SK-N-SH treated with all-trans-retinoic acid at 6 μM for 48 hours (cell line): ENCODE data around the gene PPME1.

Source experiments
- ATAC-seq: fragments of 200-7000 bp; cut with Tn5 transposase; 3 replicates; pipeline ENCODE4 v1.9.1; 2020; ENCODE audit warnings: mild to moderate bottlenecking, moderate library complexity
- ARNTL ChIP-seq: fragments of 450-650 bp; formaldehyde crosslinking; IDR thresholded peaks from 2 replicates; pipeline ENCODE4 v1.5.0; 2020; ENCODE audit warnings: low read depth, mild to moderate bottlenecking, moderate library complexity, borderline replicate concordance
- BACH2 ChIP-seq: fragments of 250-450 bp; sonication (Bioruptor Pico); IDR thresholded peaks from 2 replicates; pipeline ENCODE4 v1.9.0; 2021; ENCODE audit warnings: mild to moderate bottlenecking, borderline replicate concordance
- CSDC2 ChIP-seq: fragments of 250-450 bp; sonication (Bioruptor Pico); IDR thresholded peaks from 2 replicates; pipeline ENCODE4 v1.5.0; 2020; ENCODE audit warnings: mild to moderate bottlenecking, moderate library complexity
- ESRRG ChIP-seq: fragments of 250-450 bp; sonication (Bioruptor Pico); IDR thresholded peaks from 2 replicates; pipeline ENCODE4 v1.6.1; 2021; ENCODE audit warnings: mild to moderate bottlenecking
- GLIS3 ChIP-seq: fragments of 250-450 bp; sonication (Bioruptor Pico); IDR thresholded peaks from 2 replicates; pipeline ENCODE4 v1.5.0; 2020; ENCODE audit warnings: mild to moderate bottlenecking, moderate library complexity
- ISL1 ChIP-seq: fragments of 250-450 bp; sonication (Bioruptor Pico); IDR thresholded peaks from 2 replicates; pipeline ENCODE4 v2.1.2; 2022; ENCODE audit warnings: mild to moderate bottlenecking, moderate library complexity
- OSR1 ChIP-seq: fragments of 250-450 bp; sonication (Bioruptor Pico); IDR thresholded peaks from 2 replicates; pipeline ENCODE4 v1.8.0; 2022; ENCODE audit warnings: moderate library complexity, mild to moderate bottlenecking, inconsistent platforms
- PPARA ChIP-seq: fragments of 250-450 bp; sonication (Bioruptor Pico); IDR thresholded peaks from 2 replicates; pipeline ENCODE4 v1.5.0; 2020; ENCODE audit warnings: mild to moderate bottlenecking, borderline replicate concordance
- RARB ChIP-seq: fragments of 250-450 bp; sonication (Bioruptor Pico); IDR thresholded peaks from 2 replicates; pipeline ENCODE4 v1.8.0; 2021; ENCODE audit warnings: mild to moderate bottlenecking, moderate library complexity
- SNAI2 ChIP-seq: fragments of 250-450 bp; sonication (Bioruptor Pico); IDR thresholded peaks from 2 replicates; pipeline ENCODE4 v1.5.0; 2020; ENCODE audit warnings: mild to moderate bottlenecking, moderate library complexity
- TCF4 ChIP-seq: fragments of 250-450 bp; sonication (Bioruptor Pico); IDR thresholded peaks from 2 replicates; pipeline ENCODE4 v1.8.0; 2021; ENCODE audit warnings: mild to moderate bottlenecking, moderate library complexity, borderline replicate concordance
- TOX ChIP-seq: fragments of 250-450 bp; sonication (Bioruptor Pico); IDR thresholded peaks from 2 replicates; pipeline ENCODE4 v1.8.0; 2021; ENCODE audit warnings: mild to moderate bottlenecking, moderate library complexity, borderline replicate concordance
- ZC3H10 ChIP-seq: fragments of 250-450 bp; sonication (Bioruptor Pico); IDR thresholded peaks from 2 replicates; pipeline ENCODE4 v1.5.1; 2021; ENCODE audit warnings: mild to moderate bottlenecking, moderate library complexity
- ZFP3 ChIP-seq: fragments of 250-450 bp; sonication (Bioruptor Pico); IDR thresholded peaks from 2 replicates; pipeline ENCODE4 v1.5.0; 2020; ENCODE audit warnings: mild to moderate bottlenecking, moderate library complexity
- ZFP30 ChIP-seq: fragments of 450-650 bp; formaldehyde crosslinking; IDR thresholded peaks from 2 replicates; pipeline ENCODE4 v1.5.0; 2022; ENCODE audit warnings: mild to moderate bottlenecking, moderate library complexity
- ZNF565 ChIP-seq: fragments of 450-650 bp; formaldehyde crosslinking; conservative IDR thresholded peaks from 2 replicates; pipeline ENCODE4 v1.5.0; 2020; ENCODE audit warnings: low read depth, mild to moderate bottlenecking, moderate library complexity
- ZNF70 ChIP-seq: fragments of 450-650 bp; formaldehyde crosslinking; IDR thresholded peaks from 2 replicates; pipeline ENCODE4 v1.5.0; 2020; ENCODE audit warnings: mild to moderate bottlenecking, moderate library complexity
- ZNF8 ChIP-seq: fragments of 450-650 bp; formaldehyde crosslinking; IDR thresholded peaks from 2 replicates; pipeline ENCODE4 v1.5.0; 2020; ENCODE audit warnings: mild to moderate bottlenecking, moderate library complexity
- TF ChIP-seq, protein P1 (sequence below): fragments of 250-450 bp; sonication (Bioruptor Pico); IDR thresholded peaks from 2 replicates; pipeline ENCODE4 v1.8.0; 2020; ENCODE audit warnings: mild to moderate bottlenecking, moderate library complexity, borderline replicate concordance
- TF ChIP-seq, protein P2 (sequence below): fragments of 250-450 bp; sonication (Bioruptor Pico); IDR thresholded peaks from 2 replicates; pipeline ENCODE4 v1.5.1; 2020; ENCODE audit warnings: low read depth, mild to moderate bottlenecking, moderate library complexity
- TF ChIP-seq, protein P3 (sequence below): fragments of 250-450 bp; sonication (Bioruptor Pico); IDR thresholded peaks from 2 replicates; pipeline ENCODE4 v1.8.0; 2021; ENCODE audit warnings: low read depth, mild to moderate bottlenecking, moderate library complexity, borderline replicate concordance
- TF ChIP-seq, protein P4 (sequence below): fragments of 250-450 bp; sonication (Bioruptor Pico); IDR thresholded peaks from 2 replicates; pipeline ENCODE4 v1.5.0; 2020; ENCODE audit warnings: mild to moderate bottlenecking, moderate library complexity

PPME1 gene

DNA sequence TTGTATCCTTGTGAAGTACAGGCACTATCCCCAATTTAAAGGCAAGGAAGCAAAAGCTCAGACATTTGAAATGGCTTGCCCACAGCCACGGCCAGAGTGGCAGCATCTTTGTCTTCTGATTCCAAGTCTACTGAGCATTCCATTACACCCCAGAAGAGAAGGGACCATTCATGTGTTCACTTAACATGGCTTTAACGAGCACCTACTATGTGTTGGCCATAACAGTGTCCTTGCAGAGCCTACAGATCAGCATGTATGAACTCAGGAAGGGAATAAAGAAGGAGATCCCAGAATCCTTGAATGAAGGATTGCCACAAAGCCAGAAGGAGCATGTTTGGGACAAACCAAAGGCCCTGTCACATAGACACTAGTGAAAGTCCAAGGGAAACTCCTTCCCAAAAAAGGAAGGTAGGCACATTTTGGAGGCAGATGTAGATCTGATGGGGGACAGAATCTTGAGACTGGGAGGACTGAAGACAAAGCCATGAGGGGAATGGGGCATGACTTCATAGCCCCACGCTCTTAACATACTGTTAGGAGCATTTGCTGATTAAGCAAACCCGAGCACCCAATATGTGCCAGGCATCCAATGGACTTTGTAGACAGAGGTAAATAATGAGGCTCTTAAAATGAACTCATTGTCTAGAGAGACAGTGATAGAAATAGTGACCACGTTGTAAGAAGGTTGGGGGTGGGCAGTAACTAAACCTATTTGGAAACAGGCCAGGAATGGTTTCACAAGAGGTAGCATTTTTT, 85.5 kb downstream of the PPME1 start (continued):
- TF ChIP-seq, protein P1, sequence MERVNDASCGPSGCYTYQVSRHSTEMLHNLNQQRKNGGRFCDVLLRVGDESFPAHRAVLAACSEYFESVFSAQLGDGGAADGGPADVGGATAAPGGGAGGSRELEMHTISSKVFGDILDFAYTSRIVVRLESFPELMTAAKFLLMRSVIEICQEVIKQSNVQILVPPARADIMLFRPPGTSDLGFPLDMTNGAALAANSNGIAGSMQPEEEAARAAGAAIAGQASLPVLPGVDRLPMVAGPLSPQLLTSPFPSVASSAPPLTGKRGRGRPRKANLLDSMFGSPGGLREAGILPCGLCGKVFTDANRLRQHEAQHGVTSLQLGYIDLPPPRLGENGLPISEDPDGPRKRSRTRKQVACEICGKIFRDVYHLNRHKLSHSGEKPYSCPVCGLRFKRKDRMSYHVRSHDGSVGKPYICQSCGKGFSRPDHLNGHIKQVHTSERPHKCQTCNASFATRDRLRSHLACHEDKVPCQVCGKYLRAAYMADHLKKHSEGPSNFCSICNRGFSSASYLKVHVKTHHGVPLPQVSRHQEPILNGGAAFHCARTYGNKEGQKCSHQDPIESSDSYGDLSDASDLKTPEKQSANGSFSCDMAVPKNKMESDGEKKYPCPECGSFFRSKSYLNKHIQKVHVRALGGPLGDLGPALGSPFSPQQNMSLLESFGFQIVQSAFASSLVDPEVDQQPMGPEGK (CRISPR knock-in tag), result no peak
- TF ChIP-seq ZNF8 (CRISPR knock-in tag), result no peak
- TF ChIP-seq TCF4 (CRISPR knock-in tag), result no peak
- no peak for TF ChIP-seq GLIS3

DNA sequence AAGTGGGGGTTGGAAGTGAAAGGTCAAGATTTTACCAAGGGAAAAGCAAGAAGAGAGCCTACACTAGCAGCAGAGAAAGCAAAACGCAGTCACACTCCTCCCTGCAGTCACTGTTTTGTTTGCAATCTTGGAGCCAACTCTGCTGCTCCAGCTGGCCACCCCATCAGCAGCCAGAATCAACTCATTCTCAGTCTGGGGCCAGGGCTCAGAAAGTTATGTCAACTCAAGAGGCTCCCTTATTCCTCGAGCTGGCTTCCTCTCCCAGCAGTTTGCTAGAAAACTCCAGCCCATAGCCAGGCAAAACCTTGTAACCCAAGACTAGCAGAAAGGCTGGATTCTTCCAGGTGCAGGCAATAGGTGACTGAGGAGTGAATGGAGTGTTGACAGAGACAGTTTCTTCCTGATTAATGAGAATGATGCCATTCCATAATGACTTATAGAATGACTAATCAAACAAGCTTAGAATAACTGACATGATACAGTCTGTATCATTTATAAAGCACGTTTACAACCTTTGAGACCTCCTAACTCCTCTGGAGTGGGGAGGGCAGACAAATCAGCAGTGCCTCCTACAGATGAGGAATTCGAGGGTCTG, 87.0 kb downstream of the PPME1 start:
- TF ChIP-seq, protein P2, sequence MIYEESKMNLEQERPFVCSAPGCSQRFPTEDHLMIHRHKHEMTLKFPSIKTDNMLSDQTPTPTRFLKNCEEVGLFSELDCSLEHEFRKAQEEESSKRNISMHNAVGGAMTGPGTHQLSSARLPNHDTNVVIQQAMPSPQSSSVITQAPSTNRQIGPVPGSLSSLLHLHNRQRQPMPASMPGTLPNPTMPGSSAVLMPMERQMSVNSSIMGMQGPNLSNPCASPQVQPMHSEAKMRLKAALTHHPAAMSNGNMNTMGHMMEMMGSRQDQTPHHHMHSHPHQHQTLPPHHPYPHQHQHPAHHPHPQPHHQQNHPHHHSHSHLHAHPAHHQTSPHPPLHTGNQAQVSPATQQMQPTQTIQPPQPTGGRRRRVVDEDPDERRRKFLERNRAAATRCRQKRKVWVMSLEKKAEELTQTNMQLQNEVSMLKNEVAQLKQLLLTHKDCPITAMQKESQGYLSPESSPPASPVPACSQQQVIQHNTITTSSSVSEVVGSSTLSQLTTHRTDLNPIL (CRISPR knock-in tag), result no peak
- TF ChIP-seq ZNF8 (CRISPR knock-in tag), result no peak
- TF ChIP-seq GLIS3, result no peak
- TF ChIP-seq, protein P1 (CRISPR knock-in tag), result no peak
- no peak for TF ChIP-seq ZFP3 (CRISPR knock-in tag)
- TF ChIP-seq BACH2 (CRISPR knock-in tag), result no peak
- TF ChIP-seq ZNF565, result no peak
- TF ChIP-seq, protein P3, sequence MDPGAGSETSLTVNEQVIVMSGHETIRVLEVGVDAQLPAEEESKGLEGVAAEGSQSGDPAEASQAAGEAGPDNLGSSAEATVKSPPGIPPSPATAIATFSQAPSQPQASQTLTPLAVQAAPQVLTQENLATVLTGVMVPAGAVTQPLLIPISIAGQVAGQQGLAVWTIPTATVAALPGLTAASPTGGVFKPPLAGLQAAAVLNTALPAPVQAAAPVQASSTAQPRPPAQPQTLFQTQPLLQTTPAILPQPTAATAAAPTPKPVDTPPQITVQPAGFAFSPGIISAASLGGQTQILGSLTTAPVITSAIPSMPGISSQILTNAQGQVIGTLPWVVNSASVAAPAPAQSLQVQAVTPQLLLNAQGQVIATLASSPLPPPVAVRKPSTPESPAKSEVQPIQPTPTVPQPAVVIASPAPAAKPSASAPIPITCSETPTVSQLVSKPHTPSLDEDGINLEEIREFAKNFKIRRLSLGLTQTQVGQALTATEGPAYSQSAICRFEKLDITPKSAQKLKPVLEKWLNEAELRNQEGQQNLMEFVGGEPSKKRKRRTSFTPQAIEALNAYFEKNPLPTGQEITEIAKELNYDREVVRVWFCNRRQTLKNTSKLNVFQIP, result no peak
- TF ChIP-seq ZC3H10, result no peak
- no peak for TF ChIP-seq PPARA
- TF ChIP-seq ESRRG, result no peak
- no peak for TF ChIP-seq RARB (CRISPR knock-in tag)
- TF ChIP-seq ISL1 (CRISPR knock-in tag), result no peak
- no peak for TF ChIP-seq ZNF70 (CRISPR knock-in tag)
- no peak for TF ChIP-seq CSDC2 (CRISPR knock-in tag)
- TF ChIP-seq, protein P4, sequence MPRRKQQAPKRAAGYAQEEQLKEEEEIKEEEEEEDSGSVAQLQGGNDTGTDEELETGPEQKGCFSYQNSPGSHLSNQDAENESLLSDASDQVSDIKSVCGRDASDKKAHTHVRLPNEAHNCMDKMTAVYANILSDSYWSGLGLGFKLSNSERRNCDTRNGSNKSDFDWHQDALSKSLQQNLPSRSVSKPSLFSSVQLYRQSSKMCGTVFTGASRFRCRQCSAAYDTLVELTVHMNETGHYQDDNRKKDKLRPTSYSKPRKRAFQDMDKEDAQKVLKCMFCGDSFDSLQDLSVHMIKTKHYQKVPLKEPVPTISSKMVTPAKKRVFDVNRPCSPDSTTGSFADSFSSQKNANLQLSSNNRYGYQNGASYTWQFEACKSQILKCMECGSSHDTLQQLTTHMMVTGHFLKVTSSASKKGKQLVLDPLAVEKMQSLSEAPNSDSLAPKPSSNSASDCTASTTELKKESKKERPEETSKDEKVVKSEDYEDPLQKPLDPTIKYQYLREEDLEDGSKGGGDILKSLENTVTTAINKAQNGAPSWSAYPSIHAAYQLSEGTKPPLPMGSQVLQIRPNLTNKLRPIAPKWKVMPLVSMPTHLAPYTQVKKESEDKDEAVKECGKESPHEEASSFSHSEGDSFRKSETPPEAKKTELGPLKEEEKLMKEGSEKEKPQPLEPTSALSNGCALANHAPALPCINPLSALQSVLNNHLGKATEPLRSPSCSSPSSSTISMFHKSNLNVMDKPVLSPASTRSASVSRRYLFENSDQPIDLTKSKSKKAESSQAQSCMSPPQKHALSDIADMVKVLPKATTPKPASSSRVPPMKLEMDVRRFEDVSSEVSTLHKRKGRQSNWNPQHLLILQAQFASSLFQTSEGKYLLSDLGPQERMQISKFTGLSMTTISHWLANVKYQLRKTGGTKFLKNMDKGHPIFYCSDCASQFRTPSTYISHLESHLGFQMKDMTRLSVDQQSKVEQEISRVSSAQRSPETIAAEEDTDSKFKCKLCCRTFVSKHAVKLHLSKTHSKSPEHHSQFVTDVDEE (CRISPR knock-in tag), result no peak
- no peak for TF ChIP-seq SNAI2 (CRISPR knock-in tag)
- ATAC-seq, result peak; percentile 23

DNA sequence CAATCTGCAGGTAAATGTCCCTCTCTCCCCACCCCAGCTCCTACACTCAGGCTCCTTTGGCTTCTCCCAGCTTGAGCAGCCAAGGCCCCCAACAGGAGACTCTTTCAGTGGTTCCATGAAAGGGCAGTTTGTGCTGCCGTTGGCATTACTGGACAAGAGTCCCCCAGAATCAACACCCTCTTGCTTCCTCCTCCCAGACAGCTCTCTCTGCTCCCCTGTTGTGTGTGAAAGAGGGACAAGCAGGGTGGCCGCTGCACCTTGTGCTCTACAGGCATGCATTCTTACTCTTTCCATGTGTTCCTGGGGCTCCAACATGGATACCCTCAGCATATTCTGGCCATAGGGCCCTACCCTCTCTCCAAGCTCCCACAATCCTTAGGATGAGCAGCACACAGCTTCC, 91.6 kb downstream of the PPME1 start:
- no peak for ATAC-seq
- TF ChIP-seq ZFP30, result no peak
- no peak for TF ChIP-seq ZNF565
- no peak for TF ChIP-seq ARNTL (CRISPR knock-in tag)
- TF ChIP-seq ZFP3 (CRISPR knock-in tag), result no peak
- TF ChIP-seq, protein P2 (CRISPR knock-in tag), result no peak
- TF ChIP-seq, protein P3, result no peak
- no peak for TF ChIP-seq PPARA
- TF ChIP-seq, protein P1 (CRISPR knock-in tag), result no peak
- TF ChIP-seq ISL1 (CRISPR knock-in tag), result no peak
- TF ChIP-seq GLIS3, result no peak
- TF ChIP-seq ESRRG, result no peak
- no peak for TF ChIP-seq TOX (CRISPR knock-in tag)
- no peak for TF ChIP-seq OSR1 (CRISPR knock-in tag)
- no peak for TF ChIP-seq ZNF8 (CRISPR knock-in tag)
